HepG2 (cell line): Measurements from ENCODE around the gene VRK1. TPM values are rescaled to one million over a fixed set of nuclear protein-coding genes. Genes with fewer than 3 reads are reported as not detected.

Experiments used
- ATAC-seq: fragments of 200-7000 bp; cut with Tn5 transposase; 3 replicates; pipeline ENCODE4 v1.9.1; 2020; ENCODE audit warnings: mild to moderate bottlenecking, moderate library complexity
- BruUV-seq: library from RNA; stranded (reverse); fragments of 400-500 nt; replicated peaks from 2 replicates; lab custom pipeline; 2021; lab: Mats Ljungman, UMichigan
- CTCF ChIA-PET: fragments of 300-600 bp; formaldehyde crosslinking; extraction: SDS; loops from one replicate; lab custom pipeline; 2021; ENCODE audit warnings: low total read pairs, inconsistent platforms, low intra/inter-chr PET ratio; lab: Yijun Ruan, JAX
- POLR2A ChIA-PET: fragments of 350-600 bp; sonication (Branson Sonifier 250); formaldehyde crosslinking; loops from one replicate; lab custom pipeline; 2020; ENCODE audit warnings: antibody characterized with exemption, inconsistent platforms; lab: Yijun Ruan, JAX
- DNase-seq: peaks from one replicate; pipeline ENCODE4 v3.0.0-alpha.2; 2015; ENCODE audit warnings: low spot score
- FAIRE-seq: peaks from 3 replicates; lab custom pipeline; 2011; peaks lifted over from hg19 to GRCh38; lab: Jason Lieb, UNC
- H2AFZ ChIP-seq: one replicate; pipeline ENCODE4 v1.6.1; 2011; ENCODE audit warnings: low read length, inconsistent platforms
- H3K27ac ChIP-seq: fragments of 300-600 bp; 3 replicates; pipeline ENCODE4 v1.8.0; 2011; ENCODE audit warnings: mixed run types, mild to moderate bottlenecking, mixed read lengths, low read length, inconsistent platforms; ENCODE audit not compliant: insufficient read depth; ENCODE audit errors: extremely low read length
- H3K27me3 ChIP-seq, 2 experiments: fragments of 200-600 bp in 1 of 2; 2 replicates in 1 of 2; 3 replicates in 1 of 2; pipeline versions ENCODE4 v1.6.0 to v1.8.0; 2011; ENCODE audit warnings: low read length in 2 of 2, mild to moderate bottlenecking in 2 of 2, moderate library complexity in 2 of 2, inconsistent platforms in 1 of 2; ENCODE audit not compliant: insufficient read depth in 2 of 2, control insufficient read depth in 1 of 2
- H3K36me3 ChIP-seq, 2 experiments: fragments of 200-600 bp in 1 of 2; replicated peaks in 1 of 2; 2 replicates in 1 of 2; 3 replicates in 1 of 2; pipeline versions ENCODE4 v1.5.1 to v1.8.0; 2011; ENCODE audit warnings: low read length in 2 of 2, inconsistent platforms in 1 of 2; ENCODE audit not compliant: insufficient read depth in 2 of 2, control insufficient read depth in 1 of 2
- H3K4me1 ChIP-seq: 2 replicates; pipeline ENCODE4 v1.5.1; 2012; ENCODE audit warnings: low read length, inconsistent platforms; ENCODE audit not compliant: insufficient read depth
- H3K4me2 ChIP-seq: 2 replicates; pipeline ENCODE4 v1.6.0; 2011; ENCODE audit warnings: low read depth, low read length, inconsistent platforms
- H3K4me3 ChIP-seq, 3 experiments: fragments of 200-600 bp in 1 of 3; sonication (generic), shearing (Covaris generic) in 1 of 3; replicated peaks in 1 of 3; 2 replicates each; pipeline ENCODE4 v1.5.1; 2011 to 2016; ENCODE audit warnings: low read length in 3 of 3, inconsistent platforms in 2 of 3, low read depth in 2 of 3, mild to moderate bottlenecking in 2 of 3, control low read depth in 1 of 3, mixed read lengths in 1 of 3; ENCODE audit not compliant: insufficient read depth in 1 of 3
- H3K79me2 ChIP-seq: one replicate; pipeline ENCODE4 v1.6.1; 2011; ENCODE audit warnings: low read length, inconsistent platforms; ENCODE audit not compliant: insufficient read depth
- H3K9ac ChIP-seq: 2 replicates; pipeline ENCODE4 v1.6.0; 2011; ENCODE audit warnings: mild to moderate bottlenecking, low read depth, low read length, inconsistent platforms; ENCODE audit not compliant: insufficient read depth
- H3K9me3 ChIP-seq: 2 replicates; pipeline ENCODE4 v1.5.1; 2012; ENCODE audit warnings: mild to moderate bottlenecking, low read length
- H4K20me1 ChIP-seq: 2 replicates; pipeline ENCODE4 v1.6.0; 2011; ENCODE audit warnings: inconsistent platforms, mild to moderate bottlenecking, low read length, moderate library complexity; ENCODE audit not compliant: insufficient read depth
- CHCHD3 ChIP-seq: sonication (generic); formaldehyde crosslinking; IDR thresholded peaks from 2 replicates; pipeline ENCODE4 v1.8.0; 2022; ENCODE audit warnings: mild to moderate bottlenecking, missing genetic modification reagents, moderate library complexity
- HHEX ChIP-seq: IDR thresholded peaks from 2 replicates; pipeline ENCODE4 v1.6.1; 2016; ENCODE audit warnings: control low read depth
- SSRP1 ChIP-seq: IDR thresholded peaks from 2 replicates; pipeline ENCODE4 v1.6.1; 2016; ENCODE audit warnings: control low read depth
- TOPORS ChIP-seq: sonication (generic); formaldehyde crosslinking; IDR thresholded peaks from 2 replicates; pipeline ENCODE4 v1.8.0; 2023; ENCODE audit warnings: mild to moderate bottlenecking, missing genetic modification reagents
- XRCC5 ChIP-seq: fragments of 200-400 bp; formaldehyde crosslinking; optimal IDR thresholded peaks from 2 replicates; pipeline ENCODE3; 2017; ENCODE audit warnings: mild to moderate bottlenecking, low read length
- ZBTB21 ChIP-seq: sonication (generic); formaldehyde crosslinking; IDR thresholded peaks from 2 replicates; pipeline ENCODE4 v1.4.0; 2020; ENCODE audit warnings: missing genetic modification reagents
- ZNF124 ChIP-seq: sonication (generic); formaldehyde crosslinking; IDR thresholded peaks from 2 replicates; pipeline ENCODE4 v1.4.0; 2020; ENCODE audit warnings: missing genetic modification reagents
- ZNF83 ChIP-seq: sonication (generic); formaldehyde crosslinking; IDR thresholded peaks from 2 replicates; pipeline ENCODE4 v1.4.0; 2020; ENCODE audit warnings: missing genetic modification reagents, mild to moderate bottlenecking, borderline replicate concordance
- ZSCAN9 ChIP-seq: IDR thresholded peaks from 2 replicates; pipeline ENCODE4 v1.6.1; 2016; ENCODE audit warnings: borderline replicate concordance
- WGBS: methylation state at CpG from one replicate; pipeline ENCODE4 v1.1.6; 2017; ENCODE audit warnings: low lambda C conversion rate; 5-methylcytosine and 5-hydroxymethylcytosine counted together
- in situ Hi-C: cut with HindIII; loops from 2 replicates; pipeline ENCODE4 v1.10.0; 2017; ENCODE audit warnings: low pct_unique_long_range_greater_than_20kb; ENCODE audit not compliant: extremely low pct_ligation_motif_present
- intact Hi-C: fragments of 100-400 bp; cut with micrococcal nuclease; formaldehyde crosslinking; loops from one replicate; pipeline ENCODE4 v1.10.0; 2022; ENCODE audit not compliant: unreplicated experiment
- polyA plus RNA-seq, 8 experiments: library from polyadenylated mRNA; depleted of rRNA in 3 of 8; stranded (reverse) in 7 of 8; unstranded in 1 of 8; fragments of >200 nt; fragmentation: Illumina TruSeq in 4 of 8; extraction: Trizol in 4 of 8; gene quantifications; 2 replicates each; pipeline versions ENCODE4 v1.2.1 to v1.2.3, GENCODE V29; 2011 to 2016; ENCODE audit warnings: low read depth in 4 of 8, missing spikeins in 1 of 8, mixed read lengths in 1 of 8; ENCODE audit not compliant: insufficient read depth in 1 of 8
- total RNA-seq, 5 experiments: library from RNA; depleted of rRNA; stranded (reverse); fragments of >200 nt; fragmentation: Illumina TruSeq; extraction: Trizol; gene quantifications; 2 replicates each; pipeline ENCODE4 v1.2.3, GENCODE V29; 2016; ENCODE audit warnings: low read depth in 1 of 5
- TF ChIP-seq, protein P1 (sequence below): sonication (generic); formaldehyde crosslinking; IDR thresholded peaks from 2 replicates; pipeline ENCODE4 v1.4.0; 2020; ENCODE audit warnings: missing genetic modification reagents
- TF ChIP-seq, protein P2 (sequence below): sonication (generic); formaldehyde crosslinking; IDR thresholded peaks from 2 replicates; pipeline ENCODE4 v1.4.0; 2020; ENCODE audit warnings: mild to moderate bottlenecking, missing genetic modification reagents
- TF ChIP-seq, protein P3 (sequence below): sonication (generic); formaldehyde crosslinking; IDR thresholded peaks from 2 replicates; pipeline ENCODE4 v1.5.0; 2020; ENCODE audit warnings: mild to moderate bottlenecking, low read depth, missing genetic modification reagents, borderline replicate concordance

The VRK1 gene
- total and polyA plus RNA-seq, 2 of the 13 experiments (the other 11 are each of a cell fraction or from before 2014, with no cell fraction given) = 7.9 to 51.3 TPM

DNA sequence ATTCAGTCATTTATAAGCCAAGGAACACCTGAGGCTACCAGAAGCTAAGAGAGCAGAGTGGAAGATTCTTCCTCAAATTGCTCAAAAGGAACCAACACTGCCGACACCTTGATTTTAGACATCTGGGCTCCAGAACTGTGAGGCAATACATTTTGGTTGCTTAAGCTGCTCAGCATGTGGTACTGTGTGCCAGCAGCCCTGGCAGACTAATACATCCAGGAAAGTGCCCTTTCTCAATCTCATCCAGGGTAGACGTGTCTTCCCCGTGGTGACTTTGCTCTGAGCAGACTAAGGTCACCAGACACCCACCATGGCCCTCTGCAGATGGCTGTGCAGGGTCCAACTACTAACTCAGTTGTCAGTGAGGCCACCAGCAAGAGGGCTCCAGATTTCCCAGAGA lies 122.8 kb downstream of the VRK1 start:
- Histone ChIP-seq H3K9me3 (no peaks in the 10 kb centered on the region), H3K27me3 (no peaks in the 10 kb centered on the region), H3K36me3 (no peaks in the 10 kb centered on the region), H3K4me1 (no peaks in the 10 kb centered on the region), H2AFZ (no peak overlapping the region), H3K79me2 (no peaks in the 10 kb centered on the region)
- CTCF ChIA-PET = no interaction called here
- ATAC-seq = no peak
- 72% methylated on average over 3 of the region's 3 CpGs for WGBS
- intact Hi-C loops = no loop called here
- TF ChIP-seq, protein P1, sequence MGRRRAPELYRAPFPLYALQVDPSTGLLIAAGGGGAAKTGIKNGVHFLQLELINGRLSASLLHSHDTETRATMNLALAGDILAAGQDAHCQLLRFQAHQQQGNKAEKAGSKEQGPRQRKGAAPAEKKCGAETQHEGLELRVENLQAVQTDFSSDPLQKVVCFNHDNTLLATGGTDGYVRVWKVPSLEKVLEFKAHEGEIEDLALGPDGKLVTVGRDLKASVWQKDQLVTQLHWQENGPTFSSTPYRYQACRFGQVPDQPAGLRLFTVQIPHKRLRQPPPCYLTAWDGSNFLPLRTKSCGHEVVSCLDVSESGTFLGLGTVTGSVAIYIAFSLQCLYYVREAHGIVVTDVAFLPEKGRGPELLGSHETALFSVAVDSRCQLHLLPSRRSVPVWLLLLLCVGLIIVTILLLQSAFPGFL = no peak
- no peak for TF ChIP-seq HHEX (CRISPR knock-in tag)
- TF ChIP-seq ZBTB21 (CRISPR knock-in tag) = no peak
- no peak for TF ChIP-seq SSRP1 (CRISPR knock-in tag)
- TF ChIP-seq TOPORS (CRISPR knock-in tag) = no peak
- TF ChIP-seq ZNF83 = no peak
- TF ChIP-seq ZNF124 (CRISPR knock-in tag) = no peak
- no peak for TF ChIP-seq CHCHD3
- TF ChIP-seq, protein P2, sequence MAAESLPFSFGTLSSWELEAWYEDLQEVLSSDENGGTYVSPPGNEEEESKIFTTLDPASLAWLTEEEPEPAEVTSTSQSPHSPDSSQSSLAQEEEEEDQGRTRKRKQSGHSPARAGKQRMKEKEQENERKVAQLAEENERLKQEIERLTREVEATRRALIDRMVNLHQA (CRISPR knock-in tag) = no peak
- TF ChIP-seq, protein P3, sequence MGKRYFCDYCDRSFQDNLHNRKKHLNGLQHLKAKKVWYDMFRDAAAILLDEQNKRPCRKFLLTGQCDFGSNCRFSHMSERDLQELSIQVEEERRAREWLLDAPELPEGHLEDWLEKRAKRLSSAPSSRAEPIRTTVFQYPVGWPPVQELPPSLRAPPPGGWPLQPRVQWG (CRISPR knock-in tag) = no peak
- no peak for TF ChIP-seq XRCC5
- no peak for TF ChIP-seq ZSCAN9 (CRISPR knock-in tag)
- TF ChIP-seq, all 625 proteins: peak for 0
- DNase-seq (no peak), FAIRE-seq (no peak)
- Histone ChIP-seq H3K27ac (no peak overlapping the region), H4K20me1 (no peaks in the 10 kb centered on the region), H3K4me3 (no peak overlapping the region), H3K9ac (no peak overlapping the region), H3K4me2 (no peak overlapping the region)
- no TSS peak for BruUV-seq
- in situ Hi-C loops = no loop called here
- POLR2A ChIA-PET = no interaction called here
